NCI-H748 (cell line): ENCODE results near the gene RFC3.
"Not testable (repeated sequence)": the region's sequence is repeated elsewhere in the genome, so short reads cannot be mapped to it uniquely, and the experiment has no call there.

ENCODE experiments used
- DNase-seq: peaks from one replicate; lab custom pipeline; 2025; ENCODE audit not compliant: unreplicated experiment; lab: John Stamatoyannopoulos, UW

RFC3 gene

DNA sequence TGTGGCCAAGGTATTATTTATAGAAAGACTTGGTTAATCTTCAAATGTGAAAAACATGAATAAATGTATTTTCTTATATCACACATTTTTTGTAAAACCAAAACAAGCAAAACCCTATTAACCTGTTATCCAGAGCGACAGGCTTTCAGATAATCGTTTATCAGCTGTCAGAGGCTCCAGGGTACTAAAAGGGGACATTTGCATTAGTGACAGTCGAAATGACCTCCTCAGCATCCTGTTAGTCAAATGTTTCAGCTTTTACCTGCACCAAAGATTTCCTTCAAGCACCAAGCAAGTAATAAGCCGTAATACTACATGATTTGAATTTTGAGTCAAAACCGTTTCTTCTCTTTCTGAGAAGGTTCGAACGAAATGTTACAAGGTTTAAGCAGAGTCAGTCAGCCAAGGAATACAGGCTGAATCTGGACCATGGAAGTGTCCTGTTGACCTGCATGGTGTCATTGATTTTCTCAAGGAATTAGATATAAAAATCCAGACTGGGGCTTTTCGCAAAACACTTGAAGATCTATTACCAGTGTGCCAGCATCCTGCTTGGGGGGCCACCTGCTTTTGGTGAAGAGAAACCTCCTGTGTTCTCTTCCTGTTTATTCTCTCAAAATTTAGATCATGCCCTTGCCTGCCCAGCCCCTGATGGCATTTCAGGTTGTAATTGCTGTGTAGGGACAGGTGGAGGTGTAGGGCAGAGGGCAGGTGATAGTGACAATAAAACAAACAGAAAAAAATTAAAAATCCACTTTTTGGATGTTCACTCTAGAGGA lies 11.3 kb upstream of the RFC3 start:
- no peak for DNase-seq

DNA sequence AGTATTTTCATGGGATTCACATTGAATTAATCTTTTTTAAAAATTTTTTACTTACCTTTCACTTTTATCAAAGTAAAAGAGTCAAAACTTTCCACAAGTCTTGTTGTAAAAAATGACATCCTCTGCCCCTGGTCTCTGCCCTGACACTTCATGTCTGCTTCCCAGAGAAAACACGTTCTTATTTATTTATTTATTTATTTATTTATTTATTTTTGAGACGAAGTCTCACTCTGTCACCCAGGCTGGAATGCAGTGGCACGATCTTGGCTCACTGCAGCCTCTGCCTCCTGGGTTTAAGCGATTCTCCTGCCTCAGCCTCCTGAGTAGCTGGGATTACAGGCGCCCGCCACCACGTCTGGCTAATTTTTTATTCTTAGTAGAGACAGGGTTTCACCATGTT lies 5.1 kb upstream of the RFC3 start:
- not testable (repeated sequence) for DNase-seq

DNA sequence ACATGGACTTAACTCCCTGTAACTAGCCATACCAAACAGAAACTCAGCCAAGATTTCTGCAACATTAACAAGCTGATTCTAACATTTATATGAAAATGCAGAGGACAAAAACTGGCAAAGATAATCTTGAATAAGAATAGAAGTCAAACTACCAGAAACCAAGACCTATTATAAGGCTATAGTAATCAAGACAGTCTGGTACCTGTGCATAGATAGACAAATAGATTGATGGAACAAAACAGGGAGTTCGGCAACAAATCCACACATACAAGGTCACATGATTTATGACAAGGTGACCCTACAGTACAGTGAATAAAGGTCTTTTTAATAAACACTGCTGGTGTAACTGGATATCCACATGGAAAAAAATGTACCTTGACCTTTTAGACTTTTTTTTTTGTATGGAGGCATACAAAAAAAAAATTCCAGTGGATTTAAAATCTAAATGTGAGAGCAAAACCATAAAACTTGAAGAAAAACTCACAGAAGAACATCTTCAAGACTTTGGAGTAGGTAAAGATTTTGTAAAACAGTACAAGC lies 2.9 kb upstream of the RFC3 start:
- DNase-seq = no peak

DNA sequence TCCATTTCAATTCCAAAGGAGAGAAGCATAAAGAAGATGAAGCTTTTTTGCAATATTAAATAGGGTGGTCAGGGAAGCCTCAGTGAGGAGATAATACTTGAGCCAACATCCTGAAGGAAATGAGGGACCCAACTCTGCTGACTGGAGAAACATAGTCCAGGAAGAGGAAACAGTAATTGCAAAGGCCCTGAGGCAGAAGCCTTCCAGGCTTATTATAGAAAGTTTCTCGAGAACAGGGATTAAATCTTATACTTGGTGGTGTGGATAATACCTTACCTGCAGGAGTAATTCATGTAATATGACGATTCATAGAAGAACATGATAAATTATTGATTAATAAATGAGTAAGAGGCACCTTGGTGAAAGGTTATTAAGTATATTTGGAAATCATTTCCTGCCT lies 1.0 kb upstream of the RFC3 start:
- no peak for DNase-seq

DNA sequence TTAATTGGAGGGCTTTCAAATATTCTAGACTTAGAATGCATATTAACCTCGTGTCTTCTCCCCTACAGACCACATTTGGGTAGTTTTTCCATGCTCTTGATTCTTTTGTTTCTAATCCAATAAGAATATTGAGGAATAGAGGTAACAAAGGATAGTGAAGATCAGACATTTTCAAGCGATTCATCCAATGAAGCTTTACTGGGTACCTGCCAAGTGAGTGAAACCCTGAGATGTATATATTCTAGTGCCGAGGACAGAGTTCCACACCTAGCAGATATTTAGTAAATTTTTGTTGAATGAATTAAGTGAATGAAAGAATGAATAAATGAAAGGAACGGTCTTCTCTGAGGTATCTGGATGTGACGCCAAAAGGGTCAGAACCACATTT lies 442 bp upstream of the RFC3 start:
- peak; percentile 42 for DNase-seq

DNA sequence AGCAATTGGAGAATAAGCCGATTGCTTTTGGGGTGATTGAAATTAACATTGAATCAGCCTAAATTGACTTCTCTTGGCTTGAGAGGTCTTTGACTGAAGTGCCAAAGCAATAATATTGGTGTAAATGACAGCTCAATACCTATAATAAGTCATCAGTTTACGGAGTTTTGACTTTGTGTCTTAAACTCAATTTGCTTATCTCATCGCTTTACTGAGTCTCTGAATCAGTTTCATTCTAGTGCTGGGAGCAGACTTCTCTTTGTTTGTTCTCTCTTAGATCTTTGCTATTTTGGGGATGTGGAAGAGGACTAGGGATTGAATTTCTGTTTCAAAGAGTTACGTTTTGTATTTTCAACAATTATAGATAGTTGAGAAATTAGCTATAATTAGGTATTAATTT lies 7.1 kb downstream of the RFC3 start:
- DNase-seq = no peak

DNA sequence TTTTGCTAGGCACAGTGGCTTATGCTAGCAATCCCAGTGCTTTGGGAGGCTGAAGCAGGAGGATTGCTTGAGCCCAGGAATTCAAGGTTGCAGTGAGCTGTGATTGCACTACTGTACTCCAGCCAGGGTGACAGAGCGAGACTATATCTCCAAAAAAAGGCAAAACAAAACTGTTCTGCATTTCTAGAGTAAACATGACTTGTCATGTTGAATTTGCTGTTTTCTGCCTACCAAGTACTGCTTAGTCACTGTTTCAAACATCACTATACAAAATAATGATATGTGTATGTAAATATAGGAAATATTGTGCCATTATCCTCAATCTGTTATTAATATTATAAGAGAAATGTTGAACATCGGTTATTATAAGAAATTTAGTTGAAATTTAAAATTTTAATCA lies 9.2 kb downstream of the RFC3 start:
- DNase-seq = no peak

DNA sequence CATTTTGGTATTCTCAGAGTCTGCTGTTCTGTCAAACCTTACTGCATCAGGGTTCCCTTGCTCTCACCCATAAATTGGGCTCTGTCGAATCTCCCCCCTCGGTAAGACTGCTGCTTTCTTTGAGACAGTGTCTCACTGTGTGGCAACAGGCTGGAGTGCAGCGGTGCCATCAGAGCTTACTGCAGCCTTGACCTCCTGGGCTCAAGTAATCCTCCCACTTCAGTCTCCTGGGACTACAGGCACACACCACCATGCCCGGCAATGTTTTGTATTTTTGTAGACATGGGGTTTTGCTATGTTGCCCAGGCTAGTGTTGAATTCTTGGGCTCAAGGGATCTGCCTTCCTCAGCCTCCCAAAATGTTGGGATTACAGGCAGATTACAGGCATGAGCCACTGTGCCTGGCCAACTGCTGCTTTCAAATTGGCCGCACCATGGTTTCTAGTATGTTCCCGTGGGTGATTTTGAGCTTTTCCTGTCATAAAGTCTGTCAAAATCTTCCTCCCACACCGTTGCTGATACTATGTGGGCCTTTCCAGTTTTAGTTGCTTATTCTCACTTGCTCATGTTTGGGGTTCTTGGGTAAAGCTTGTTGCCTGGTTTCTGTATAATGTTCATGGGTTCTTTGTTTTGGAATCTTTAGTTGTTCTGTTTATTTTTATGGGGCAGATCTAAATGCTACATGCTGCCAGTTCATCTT lies 10.6 kb downstream of the RFC3 start:
- no peak for DNase-seq

DNA sequence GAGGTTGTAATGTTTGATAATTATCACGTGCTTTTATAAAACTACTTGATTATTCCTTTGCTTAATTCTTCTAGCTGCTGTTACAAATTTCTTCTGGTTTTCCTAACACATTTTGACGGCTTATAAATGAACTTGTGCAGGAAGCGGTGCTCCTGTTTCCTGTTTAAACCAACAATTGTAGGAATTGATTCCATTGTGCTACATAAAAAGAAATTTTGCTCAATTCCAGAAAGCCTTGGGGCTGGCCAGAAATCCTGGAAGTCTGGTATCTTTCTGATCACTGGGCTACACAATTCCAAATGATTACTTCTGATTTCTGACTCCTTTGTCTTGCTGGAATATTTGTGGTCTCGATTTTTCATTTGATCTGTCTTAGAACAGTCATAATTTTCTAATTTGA lies 14.9 kb downstream of the RFC3 start:
- no peak for DNase-seq

DNA sequence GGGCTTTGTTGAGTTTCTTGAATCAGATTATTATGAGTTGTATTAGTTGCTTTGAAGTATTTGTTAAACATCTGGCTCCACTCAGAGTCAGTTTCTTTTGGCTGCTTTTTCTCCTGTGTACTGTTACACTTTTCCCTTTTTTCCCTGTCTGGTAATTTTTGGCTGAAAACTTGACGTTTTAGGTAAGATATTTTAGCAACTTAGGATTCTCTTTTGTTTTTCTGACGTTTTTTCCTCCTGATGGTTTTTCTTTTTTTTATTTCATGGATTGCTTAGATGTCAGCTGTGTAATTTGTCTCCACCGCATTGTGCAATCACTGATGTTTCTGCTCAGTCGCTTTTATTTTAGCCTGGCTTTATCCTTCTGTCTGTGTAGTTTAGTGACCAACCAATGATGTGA lies 20.7 kb downstream of the RFC3 start:
- DNase-seq = no peak

DNA sequence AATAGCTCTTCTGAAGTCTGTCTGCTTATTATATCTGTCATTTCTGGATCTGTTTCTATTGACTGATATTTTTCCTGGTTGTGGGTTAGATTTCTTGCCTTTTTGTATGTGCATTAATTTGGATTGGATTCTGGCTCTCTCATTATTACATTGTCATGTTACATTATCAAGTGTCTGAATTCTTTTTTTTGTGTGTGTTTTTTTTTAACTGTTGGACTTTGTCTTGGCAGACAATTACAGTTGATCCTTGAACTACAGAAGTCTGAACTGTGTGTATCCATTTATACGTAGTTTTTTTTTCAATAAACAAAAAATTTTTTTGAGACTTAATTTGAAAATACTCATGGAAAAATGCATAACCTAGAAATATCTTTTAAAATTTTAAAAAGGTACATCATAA lies 22.5 kb downstream of the RFC3 start:
- DNase-seq = no peak

DNA sequence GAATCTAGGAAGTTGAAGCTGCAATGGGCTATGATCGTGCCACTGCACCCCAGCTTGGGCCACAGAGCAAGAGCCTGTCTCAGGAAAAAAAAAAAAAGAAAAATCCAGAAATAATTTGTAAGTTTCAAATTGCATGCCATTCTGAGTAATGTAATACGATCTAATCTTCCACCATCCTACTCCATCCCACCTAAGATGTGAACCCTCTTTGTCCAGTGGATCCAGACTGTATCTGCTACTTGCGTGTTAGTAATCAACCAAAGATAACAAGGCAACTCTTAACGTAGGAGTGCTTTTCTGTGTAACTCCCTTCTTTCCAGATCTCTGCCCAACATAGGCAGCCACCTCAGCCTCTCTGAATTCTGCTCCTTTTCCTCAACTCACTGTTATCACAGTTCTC lies 24.3 kb downstream of the RFC3 start:
- no peak for DNase-seq

DNA sequence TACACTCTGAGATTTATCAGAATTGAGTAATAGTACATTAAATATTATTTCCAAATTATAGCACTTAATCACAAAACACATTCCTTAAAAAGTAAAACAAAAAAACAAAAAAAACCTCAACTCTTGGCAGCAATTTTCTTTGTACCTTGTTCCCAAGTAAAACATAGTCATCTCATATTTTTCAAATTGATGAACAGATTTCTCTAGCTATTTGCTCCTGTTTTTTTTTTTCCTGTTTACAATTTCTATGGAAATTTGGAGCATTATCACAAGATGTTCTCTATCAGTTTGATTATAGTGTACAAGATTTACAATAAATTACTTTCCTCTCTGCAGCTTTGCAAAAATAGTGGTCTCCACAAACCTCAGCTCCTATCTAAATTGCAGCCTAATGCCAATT lies 25.0 kb downstream of the RFC3 start:
- no peak for DNase-seq

DNA sequence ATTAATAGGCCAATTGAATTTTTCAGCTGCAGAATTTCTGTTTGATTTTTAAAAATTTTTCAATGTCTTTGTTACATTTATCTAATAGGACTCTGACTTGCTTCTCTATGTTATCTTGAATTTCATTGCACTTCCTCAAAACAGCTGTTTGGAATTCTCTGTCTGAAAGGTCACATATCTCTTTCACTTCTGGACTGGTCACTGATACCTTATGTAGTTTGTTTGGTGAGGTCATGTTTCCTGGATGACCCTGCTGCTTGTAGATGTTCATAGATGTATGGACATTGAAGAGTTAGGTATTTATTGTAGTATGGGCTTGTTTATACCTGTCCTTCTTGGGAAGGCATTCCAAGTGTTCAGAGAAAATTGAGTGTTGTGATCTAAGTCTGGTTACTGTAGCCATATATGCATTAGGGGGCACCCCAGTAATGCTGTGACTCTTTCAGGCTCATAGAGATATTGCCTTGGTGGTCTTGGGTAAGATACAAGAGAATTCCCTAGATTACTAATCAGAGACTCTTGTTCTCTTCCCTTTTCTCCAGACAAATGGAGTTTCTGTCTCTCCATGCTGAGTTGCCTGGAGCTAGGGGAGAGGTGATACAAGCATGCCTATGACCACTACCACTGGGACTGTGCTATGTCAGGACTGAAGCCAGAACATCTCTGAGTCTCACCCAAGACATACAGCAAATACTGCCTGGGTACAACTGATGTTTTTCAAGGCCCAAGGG lies 27.8 kb downstream of the RFC3 start:
- DNase-seq = no peak

DNA sequence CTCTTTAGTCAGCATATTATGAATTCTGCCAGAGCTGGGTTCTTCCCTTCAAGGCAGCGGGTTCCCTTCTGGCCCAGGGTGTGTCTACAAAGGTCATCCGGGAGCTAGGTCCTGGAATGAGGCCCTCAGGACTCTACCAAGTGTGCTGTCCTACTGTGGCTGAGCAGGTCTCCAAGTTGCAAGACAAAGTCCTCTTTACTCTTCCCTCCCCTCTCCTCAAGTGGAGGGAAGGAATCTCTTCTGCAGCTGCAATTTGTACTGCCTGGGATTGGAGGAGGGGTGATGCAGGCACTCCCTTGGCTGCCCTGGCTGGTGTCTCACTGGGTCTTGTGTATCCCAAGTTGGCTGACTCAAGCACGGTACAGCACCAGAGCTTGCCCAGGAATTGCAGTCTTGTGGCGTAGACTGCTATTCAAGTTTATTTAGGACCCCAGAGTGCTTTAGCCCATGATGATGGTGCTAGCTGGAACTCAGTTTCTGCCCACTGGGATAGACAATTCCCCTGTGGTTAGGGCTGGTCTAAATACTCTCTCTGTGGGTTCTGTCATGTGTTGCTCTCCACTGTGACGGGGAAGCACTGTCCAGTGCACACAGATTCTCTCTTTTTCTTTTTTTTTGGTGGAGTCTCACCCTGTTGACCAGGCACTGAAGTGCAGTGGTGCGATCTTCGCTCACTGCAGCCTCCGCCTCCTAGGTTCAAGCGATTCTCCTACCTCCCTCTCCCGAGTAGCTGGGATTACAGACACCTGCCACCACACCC lies 28.5 kb downstream of the RFC3 start:
- DNase-seq = no peak

DNA sequence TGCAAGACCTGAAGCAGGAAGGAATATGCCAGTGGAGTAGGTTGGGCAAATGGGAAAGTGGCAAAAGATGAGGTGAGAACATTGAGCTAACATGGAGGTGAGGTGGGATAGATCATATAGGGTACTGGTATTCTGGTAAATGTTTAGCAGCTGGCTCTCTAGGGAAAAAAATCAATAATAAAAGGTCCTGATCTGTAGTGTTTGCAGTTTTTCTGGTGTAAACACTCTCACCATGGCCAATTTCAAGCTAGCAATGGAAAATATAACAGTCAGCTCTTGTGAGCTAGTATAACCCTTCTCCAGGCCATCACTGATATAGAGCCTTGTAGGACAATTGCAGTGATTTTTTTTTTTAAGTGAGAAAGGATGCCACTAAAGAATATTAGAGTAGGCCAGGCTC lies 31.3 kb downstream of the RFC3 start:
- DNase-seq = no peak

DNA sequence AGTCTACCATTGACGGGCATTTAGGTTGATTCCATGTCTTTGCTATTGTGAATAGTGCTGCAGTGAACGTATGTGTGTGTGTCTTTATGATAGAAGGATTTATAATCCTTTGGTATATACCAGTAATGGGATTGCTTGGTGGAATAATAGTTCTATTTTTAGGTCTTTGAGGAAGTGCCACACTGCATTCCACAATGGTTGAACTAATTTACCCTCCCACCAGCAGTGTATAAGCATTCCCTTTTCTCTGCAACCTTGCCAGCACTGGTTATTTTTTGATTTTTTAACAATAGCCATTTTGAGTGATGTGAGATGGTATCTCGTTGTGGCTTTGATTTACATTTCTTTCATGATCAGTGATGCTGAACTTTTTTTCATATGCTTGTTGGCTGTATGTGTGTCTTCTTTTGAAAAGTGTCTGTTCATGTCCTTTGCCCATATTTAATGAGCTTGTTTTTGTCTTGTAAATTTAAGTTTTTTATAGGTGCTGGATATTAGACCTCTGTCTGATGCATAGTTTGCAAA lies 37.5 kb downstream of the RFC3 start:
- DNase-seq = no peak

DNA sequence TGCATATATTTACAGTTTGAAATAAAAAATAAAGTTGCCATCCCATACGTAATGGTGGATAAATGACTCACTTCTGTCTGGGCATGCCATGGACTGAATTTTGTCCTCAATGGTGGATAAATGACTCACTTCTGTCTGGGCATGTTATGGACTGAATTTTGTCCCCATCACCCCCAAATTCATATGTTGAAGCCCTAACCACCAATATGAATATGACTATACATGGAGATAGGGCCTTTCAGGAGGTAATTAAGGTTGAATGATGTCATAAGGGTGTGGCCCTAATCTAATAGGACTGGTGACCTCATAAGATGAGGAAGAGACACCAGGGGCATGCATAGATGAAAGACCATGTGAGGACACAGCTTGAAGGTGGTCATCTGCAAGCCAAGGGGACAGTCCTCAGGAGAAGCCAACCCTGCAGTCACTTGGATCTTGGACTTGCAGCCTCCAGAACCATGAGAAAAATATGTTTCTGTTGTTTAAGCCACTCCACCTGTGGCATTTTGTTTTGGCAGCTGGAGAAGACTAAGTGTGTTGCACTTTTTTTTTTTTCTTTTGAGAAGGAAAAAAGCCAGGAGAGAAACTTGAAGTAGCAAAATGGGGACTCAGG lies 41.8 kb downstream of the RFC3 start:
- no peak for DNase-seq

DNA sequence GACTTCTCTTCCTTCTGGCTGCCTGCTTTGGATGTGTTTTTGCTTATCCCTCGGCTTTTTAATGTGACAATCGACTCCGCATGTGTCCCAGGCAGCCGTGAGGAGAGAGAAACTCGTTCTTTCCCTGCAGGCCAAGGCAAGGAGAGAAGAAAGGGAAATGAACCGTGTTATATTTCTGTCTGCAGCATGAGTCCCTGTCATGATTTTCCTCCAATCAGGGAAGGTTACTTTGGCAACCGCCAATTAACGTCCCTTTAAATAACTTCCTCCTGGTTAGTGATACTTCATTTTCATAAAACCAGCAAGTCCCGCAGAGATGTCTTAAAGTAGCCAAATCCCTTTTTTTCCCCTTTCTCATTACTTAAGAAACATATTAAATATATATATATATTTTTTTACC lies 42.6 kb downstream of the RFC3 start:
- DNase-seq = no peak

DNA sequence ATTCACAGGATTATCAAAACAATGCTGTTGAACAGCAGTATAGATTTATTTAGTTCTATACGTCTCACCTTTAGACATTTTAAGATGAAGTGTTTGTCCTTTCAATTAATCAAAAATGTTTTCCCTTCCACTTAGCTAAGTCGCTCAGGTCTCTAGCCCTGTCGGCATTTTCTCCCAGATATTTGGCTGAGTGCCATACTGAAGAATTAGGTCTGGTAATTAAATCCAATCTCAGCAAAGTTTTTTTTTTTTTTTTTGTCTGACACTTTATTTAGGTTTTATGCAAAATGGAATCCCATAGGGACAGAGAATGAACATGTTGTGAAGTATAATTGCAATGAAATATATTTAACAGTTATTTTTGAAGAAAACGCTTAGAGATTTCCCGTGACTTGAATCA lies 44.1 kb downstream of the RFC3 start:
- DNase-seq = peak; percentile 60
